Peyer's patch (tissue), 4 donors: ENCODE measurements around the gene ACTL8.

Source experiments
- CTCF ChIP-seq, 6 experiments: fragments of 450-650 bp in 4 of 6; fragments of 200-600 bp in 2 of 6; sonication (generic) in 1 of 6; IDR thresholded peaks; one replicate each; pipeline ENCODE4 v1.5.1; 2017 to 2019; ENCODE audit warnings: antibody characterized with exemption in 6 of 6, mild to moderate bottlenecking in 3 of 6, moderate library complexity in 1 of 6
- POLR2A ChIP-seq, 2 donors: fragments of 450-650 bp; IDR thresholded peaks; one replicate each; pipeline ENCODE4 v1.5.1; 2017; ENCODE audit warnings: antibody characterized with exemption in 2 of 2, mild to moderate bottlenecking in 2 of 2, moderate library complexity in 2 of 2

GRCh38 chr1:17773591-17774326 lies 18.6 kb downstream of the ACTL8 start:
- no peak for TF ChIP-seq CTCF (IDR thresholded peaks at IDR 0.05)
- TF ChIP-seq POLR2A (IDR thresholded peaks at IDR 0.05): no peak
